HL-60/S4 (cell line): Measurements from ENCODE around the gene VSX1.

ENCODE experiments used
- in situ Hi-C: fragments of 300-500 bp; cut with MboI; formaldehyde crosslinking; loops from 2 replicates; pipeline ENCODE4 v1.14.3; 2022; ENCODE audit warnings: low sequenced_read_pairs

The VSX1 gene

DNA sequence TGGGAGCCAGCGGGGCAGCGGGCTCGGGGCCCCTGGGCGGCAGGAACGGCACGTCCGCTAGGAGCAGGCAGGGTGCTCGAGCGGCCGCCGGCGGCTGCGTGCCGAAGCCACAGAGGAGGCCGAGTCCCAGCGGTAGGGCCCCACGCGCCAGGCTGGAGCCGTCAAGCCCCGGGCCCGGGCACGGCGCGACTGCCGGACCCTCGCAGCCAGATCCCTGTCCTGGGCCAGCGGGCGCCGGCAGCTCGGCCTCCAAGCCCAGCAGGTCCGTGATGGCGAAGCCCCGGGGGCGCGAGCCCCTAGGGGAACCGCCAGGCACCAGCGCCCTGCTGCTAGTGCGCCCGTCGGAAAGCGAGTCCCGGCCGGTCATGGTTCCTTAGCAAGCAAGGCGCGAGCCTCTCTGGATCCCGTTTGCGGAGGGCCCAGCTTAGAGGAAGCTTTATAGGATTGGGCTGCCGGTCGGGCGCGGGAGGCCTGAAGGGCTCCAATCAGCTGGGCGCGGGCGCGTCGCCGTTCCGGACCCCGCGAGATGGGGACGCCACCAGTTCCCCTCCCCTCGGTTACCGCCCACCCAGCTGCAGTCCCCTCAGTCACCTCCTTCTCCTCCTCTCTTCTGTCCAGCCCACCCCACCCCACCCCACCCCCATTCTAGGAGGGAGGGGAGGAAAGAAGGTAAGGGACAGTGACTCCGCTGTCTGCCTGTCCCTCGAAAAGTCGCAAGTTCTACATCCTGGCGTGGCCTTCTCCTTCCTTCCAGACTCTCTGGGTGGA lies at the start of gene VSX1:
Gene VSX1, minus strand, starts transcription at position 412 of the 768 bp plus-strand sequence. Its CDS starts 45 bp downstream, at position 367.
- in situ Hi-C loops, result no loop called here

GRCh38 chr20:25129908-25130307 lies 48.0 kb upstream of the VSX1 start:
- in situ Hi-C loops, result loop anchor here (25.0 kb wide), 2 partner anchors 157 to 557 kb away; partner anchors contain the start of gene ZNF337

GRCh38 chr20:25129428-25129827 lies 47.5 kb upstream of the VSX1 start:
- in situ Hi-C loops, result loop anchor here (25.0 kb wide), 2 partner anchors 158 to 558 kb away; partner anchors contain the start of gene ZNF337

DNA sequence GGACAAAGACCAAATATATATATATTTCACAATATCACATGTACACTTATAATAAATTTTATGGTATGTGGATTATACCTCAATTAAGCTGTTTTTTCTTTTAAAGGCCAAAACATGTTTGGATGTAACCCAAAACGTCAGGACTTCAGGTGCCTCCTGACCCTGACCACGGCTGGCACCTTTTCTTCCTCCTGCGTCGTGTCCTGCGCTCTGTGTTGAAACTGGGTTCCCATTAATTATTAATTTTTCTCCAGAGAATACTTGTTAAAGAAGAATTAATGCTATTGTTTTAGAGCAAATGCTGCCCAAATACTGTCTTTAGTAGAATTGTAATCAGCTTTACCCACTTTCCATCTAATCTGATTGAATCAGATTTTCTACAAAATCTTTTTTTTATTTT lies 46.7 kb upstream of the VSX1 start:
- in situ Hi-C loops, result loop anchor here (25.0 kb wide), 2 partner anchors 159 to 559 kb away; partner anchors contain the start of gene ZNF337

DNA sequence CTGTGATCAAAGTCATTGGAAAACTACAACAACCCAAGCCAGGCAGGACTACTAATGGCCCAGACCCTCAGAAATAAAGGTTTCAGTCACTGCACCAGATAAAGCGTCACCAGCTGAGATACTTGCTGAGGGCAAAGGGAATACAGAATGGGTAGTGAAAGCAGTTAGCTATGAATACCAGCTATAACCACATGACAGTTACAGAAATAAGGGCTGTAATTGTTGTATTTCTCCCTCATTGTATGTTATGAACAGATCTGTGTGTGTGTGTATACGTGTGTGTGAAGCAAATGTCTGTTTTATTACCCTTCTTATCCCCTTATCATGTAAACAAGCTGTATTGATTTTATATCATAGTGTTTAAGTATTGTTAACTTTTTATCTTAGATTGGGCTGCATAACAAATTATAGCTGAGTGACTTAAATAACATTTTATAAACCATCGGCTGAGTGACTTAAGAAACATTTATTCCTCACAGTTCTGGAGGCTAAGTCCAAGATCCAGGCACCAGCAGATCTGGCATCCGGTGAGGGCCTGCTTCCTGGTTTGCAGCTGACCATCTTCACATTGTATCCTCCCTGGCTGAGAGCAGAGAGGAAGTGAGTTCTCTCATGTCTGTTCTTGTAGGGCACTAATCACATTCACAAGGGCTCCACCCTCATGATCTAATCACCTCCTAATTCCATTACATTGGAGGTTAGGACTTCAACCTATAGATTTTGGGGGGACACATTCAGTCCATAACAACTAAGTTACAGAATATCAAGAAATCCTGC lies 46.0 kb upstream of the VSX1 start:
- in situ Hi-C loops, result loop anchor here (25.0 kb wide), 2 partner anchors 159 to 559 kb away; partner anchors contain the start of gene ZNF337

GRCh38 chr20:25126204-25127029 lies 44.5 kb upstream of the VSX1 start:
- in situ Hi-C loops, result loop anchor here (25.0 kb wide), 2 partner anchors 161 to 561 kb away; partner anchors contain the start of gene ZNF337

DNA sequence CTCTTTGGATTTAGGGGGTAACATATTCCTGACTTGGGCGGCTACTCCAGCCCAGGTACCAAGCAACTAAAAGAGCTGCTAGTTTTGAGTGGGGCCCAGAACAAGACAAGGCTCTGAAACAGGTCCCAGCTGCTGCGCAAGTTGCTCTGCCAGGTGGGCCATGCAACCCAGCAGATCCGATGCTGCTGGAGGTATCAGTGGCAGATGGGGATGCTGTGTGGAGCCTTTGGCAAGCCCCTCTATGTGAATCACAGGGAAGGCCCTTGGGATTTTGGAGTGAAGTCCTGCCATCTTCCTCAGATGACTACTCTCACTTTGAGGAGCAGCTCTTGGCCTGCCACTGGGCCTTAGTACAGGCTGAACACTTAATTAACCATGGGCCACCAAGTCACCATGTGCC lies 43.7 kb upstream of the VSX1 start:
- in situ Hi-C loops, result loop anchor here (25.0 kb wide), 2 partner anchors 162 to 562 kb away; partner anchors contain the start of gene ZNF337

DNA sequence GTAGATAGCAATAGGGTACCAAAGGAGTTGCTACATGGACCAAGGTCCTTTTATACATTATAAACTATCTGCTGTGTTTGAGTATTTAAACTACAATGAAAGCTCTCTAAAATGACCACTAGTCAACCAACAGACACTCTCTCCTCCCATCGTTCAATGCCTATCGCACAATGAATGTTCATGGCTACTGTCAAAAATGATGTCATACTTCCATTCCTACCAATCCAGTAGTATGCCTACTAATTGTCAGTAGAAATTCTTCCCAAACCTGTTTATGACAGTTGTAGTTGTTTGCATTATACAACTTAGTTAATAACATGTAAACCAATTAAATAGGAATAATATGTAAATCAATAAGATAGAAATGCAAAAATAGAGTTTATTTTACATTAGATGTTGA lies 39.0 kb upstream of the VSX1 start:
- in situ Hi-C loops, result no loop called here

GRCh38 chr20:25120457-25120856 lies 38.5 kb upstream of the VSX1 start:
- in situ Hi-C loops, result no loop called here

DNA sequence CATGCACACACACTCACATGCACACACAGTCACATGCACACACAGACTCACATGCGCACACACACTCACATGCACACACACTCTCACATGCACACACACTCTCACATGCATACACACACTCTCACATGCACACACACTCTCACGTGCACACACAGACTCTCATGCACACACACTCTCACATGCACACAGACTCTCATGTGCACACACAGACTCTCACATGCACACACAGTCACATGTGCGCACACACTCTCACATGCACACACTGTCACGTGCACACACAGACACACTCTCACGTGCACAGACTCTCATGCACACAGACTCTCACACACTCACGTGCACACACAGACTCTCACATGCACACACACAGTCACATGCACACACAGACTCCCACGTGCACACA lies 36.6 kb upstream of the VSX1 start:
- in situ Hi-C loops, result no loop called here

GRCh38 chr20:25117990-25118389 lies 36.0 kb upstream of the VSX1 start:
- in situ Hi-C loops, result no loop called here

DNA sequence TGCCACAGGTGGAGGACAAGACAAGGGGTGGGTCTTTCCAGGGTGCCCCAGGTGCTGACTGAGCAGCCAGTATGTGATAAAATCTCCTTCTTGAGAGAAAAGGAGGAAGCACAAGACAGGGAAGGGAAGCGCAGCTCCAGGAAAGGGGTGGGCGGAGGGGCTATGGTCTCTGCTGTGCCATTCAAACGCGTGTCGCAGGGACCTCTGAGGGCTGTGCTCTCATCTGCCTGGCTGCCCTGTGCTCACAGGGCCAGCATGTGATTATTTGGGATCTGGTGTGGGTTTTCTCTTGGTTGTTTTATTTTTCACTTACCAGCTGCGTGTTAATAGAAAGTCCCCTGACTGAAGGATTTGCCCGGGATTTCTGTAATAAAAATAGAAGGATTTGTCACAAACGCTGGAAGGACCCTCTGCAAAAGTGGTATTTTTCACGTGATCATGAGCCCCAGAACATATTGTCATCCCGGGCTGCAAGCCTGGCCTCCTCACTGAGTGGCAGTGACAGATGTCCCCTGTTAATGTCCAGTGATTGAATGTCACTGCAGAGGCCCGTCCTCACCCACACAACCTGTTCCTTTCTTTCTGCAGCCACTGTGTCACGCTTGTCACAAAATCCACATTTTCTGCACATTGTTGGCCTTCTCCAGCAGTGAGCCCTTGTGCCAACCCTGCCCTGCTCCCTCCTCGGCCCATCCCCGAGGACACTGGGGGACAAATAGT lies 35.0 kb upstream of the VSX1 start:
- in situ Hi-C loops, result no loop called here

GRCh38 chr20:25103526-25103925 lies 21.6 kb upstream of the VSX1 start:
- in situ Hi-C loops, result no loop called here

GRCh38 chr20:25100914-25101313 lies 19.0 kb upstream of the VSX1 start:
- in situ Hi-C loops, result no loop called here

DNA sequence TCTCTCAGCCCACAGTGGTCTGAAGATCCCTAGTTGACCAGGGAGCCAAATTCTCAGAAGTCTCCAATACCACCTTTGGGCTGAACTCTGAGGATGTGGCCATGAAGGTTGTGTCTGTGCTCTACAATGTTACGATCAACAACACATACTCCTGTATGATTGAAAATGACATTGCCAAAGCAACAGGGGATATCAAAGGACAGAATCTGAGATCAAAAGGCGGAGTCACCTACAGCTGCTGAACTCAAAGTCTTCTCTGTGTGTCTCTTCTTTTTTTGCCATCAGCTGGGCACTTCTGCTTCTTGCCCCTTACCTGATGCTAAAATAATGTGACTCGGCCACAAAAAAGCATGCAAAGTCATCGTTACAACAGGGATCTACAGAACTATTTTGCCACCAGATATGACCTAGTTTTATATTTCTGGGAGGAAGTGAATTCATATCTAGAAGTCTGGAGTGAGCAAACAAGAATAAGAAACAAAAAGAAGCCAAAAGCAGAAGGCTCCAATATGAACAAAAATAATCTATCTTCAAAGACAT lies 17.7 kb upstream of the VSX1 start:
- in situ Hi-C loops, result no loop called here

DNA sequence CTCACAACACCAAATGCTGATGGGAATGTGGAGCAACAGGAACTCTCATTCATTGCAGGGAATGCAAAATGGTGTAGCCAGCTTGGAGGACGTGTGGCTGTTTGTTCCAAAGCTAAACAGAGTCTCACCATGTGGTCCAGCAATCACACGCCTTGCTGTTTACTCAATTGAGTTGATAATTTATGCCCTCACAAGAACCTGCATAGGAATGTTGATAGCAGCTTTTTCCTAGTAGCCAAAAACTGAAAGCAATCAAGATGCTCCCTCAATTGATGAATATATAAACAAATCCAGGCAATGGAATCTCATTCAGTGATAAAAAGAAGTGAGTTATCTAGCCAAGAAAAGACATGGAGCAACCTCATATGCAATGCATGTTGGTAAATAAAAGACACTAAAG lies 15.6 kb upstream of the VSX1 start:
- in situ Hi-C loops, result no loop called here

DNA sequence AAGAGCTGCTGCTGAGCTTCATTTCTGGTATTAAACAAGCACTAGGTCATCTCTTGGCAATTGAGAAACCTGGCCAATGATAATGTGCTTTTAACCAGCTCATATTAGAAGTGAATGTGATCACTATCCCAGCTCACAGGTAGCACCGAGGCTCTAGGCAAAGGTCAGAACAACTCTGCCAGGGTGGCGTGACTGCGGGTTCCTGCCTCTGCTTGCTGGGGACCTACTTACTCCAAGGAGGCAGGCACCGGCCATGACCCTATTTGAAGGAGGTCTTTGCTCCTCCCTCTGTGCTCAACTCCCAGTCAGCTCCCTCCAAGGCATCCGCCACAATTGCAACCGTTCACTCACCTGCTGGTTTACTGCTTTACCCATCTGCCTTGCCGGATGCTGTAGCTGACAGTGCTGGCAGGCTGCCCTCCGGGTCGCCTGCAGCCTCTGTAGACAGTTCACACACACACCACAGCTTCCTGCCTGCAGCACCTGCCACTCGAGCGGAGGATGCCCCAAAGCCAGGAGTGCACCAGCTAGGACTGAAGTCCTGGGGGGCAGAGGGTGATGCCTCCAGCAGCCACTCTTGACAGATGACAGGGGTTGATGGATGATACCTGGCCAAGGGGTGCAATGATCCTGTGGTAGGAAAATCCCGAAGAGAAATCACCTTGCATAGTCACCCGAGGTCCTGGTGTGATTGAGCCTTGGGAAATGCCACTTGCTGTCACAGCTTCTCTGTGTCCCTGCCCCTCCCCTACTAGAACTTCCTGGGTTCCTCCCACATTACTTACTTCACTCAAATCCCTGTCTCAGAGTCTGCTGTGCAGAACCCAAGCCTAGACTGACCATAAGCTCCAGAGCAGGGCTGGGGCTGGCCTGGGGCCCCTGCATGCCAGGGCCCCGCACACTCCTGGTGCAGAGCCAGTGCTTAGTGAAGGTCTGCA lies 8.8 kb upstream of the VSX1 start:
- in situ Hi-C loops, result no loop called here

- in situ Hi-C loops, result no loop called here
Measured at GRCh38 chr20:25089662-25090061, 7.7 kb upstream of the VSX1 start.

DNA sequence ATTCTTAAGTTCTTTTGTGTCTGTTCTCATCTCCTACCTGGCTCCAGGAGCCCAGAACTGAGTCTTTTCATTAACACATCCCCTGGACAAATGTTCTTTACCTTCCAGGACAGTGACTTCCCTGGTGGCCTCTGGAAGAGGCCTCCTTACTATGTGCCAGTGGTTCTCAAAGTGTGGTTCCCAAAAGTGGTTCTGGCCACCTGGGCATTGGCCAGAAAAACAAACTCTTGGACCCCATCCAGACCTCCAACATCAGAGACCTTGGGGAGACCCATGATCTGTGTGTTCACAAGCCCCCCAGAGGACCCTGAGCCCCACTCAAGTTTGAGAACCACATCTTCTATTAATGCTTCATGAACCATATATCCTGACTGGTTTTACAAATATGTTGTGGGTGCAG lies 7.2 kb upstream of the VSX1 start:
- in situ Hi-C loops, result no loop called here
